ENCODE data around the gene ANKS4B. TPM values are rescaled to one million over a fixed set of nuclear protein-coding genes. Genes with fewer than 3 reads are reported as not detected.

ANKS4B gene
- total RNA-seq, 1 experiment from 2014 or later = 0.09 TPM

DNA sequence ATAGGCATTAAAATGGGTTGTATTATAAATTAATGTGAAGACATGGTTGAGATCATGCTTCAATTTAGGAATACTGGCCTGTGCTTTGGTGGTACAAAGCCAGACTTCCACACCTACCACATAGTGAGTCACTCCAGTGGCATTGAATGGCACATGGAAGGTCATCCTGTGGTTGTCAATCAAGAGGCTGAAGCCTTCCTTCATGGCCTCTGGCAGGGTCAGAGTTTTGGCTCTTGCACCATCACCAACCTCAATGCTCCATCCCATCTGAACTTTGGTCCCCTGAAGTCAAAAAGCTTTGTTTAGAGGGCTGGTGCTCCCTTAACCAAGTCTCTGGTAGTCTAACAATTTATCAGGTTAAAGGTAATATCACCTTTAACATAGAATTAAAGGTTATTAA, 28.2 kb upstream of the ANKS4B start:
- no peak overlapping the region for H2AK5ac ChIP-seq (ENCODE audit: insufficient read length, low read length)
- H2BK120ac ChIP-seq (ENCODE audit: low read depth, low read length, poor library complexity, severe bottlenecking) = no peak overlapping the region
- H3K9me3 Mint-ChIP-seq = no peaks in the 10 kb centered on the region
- no peaks in the 10 kb centered on the region for H3K27me3 ChIP-seq (ENCODE audit: insufficient read depth, low read length)
- no peaks in the 10 kb centered on the region for H3K9me3 ChIP-seq (ENCODE audit: control insufficient read depth, low read depth, low read length)
- DNase-seq = no peak
- H2BK12ac ChIP-seq (ENCODE audit: insufficient read length, low read depth, low read length) = no peak overlapping the region
- H3K9ac ChIP-seq (ENCODE audit: extremely low read depth, insufficient read length, low read length) = no peak overlapping the region
- H3K4me3 Mint-ChIP-seq = no peak overlapping the region
- H3K56ac ChIP-seq (ENCODE audit: insufficient read length, low read depth, low read length) = no peak overlapping the region
- TF ChIP-seq, protein P1, sequence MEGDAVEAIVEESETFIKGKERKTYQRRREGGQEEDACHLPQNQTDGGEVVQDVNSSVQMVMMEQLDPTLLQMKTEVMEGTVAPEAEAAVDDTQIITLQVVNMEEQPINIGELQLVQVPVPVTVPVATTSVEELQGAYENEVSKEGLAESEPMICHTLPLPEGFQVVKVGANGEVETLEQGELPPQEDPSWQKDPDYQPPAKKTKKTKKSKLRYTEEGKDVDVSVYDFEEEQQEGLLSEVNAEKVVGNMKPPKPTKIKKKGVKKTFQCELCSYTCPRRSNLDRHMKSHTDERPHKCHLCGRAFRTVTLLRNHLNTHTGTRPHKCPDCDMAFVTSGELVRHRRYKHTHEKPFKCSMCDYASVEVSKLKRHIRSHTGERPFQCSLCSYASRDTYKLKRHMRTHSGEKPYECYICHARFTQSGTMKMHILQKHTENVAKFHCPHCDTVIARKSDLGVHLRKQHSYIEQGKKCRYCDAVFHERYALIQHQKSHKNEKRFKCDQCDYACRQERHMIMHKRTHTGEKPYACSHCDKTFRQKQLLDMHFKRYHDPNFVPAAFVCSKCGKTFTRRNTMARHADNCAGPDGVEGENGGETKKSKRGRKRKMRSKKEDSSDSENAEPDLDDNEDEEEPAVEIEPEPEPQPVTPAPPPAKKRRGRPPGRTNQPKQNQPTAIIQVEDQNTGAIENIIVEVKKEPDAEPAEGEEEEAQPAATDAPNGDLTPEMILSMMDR (conservative IDR thresholded peaks at IDR 0.05) = no peak
- H4K8ac ChIP-seq (replicated peaks; ENCODE audit: insufficient read length, low read depth, low read length) = no peak overlapping the region
- no peaks in the 10 kb centered on the region for H3K4me1 ChIP-seq (ENCODE audit: insufficient read depth, low read length)
- no peak overlapping the region for H2BK15ac ChIP-seq (ENCODE audit: low read depth, low read length)
- no peak overlapping the region for H3K18ac ChIP-seq (ENCODE audit: insufficient read length, low read depth, low read length)
- no peak overlapping the region for H4K5ac ChIP-seq (ENCODE audit: insufficient read length, low read depth, low read length)
- no peak overlapping the region for H3K23ac ChIP-seq (ENCODE audit: insufficient read length, low read depth, low read length)
- H3K79me2 ChIP-seq (ENCODE audit: insufficient read depth, low read length) = no peaks in the 10 kb centered on the region
- no peak overlapping the region for H3K27ac Mint-ChIP-seq
- no peak overlapping the region for H2BK20ac ChIP-seq (ENCODE audit: low read depth, low read length, poor library complexity, severe bottlenecking)
- H4K91ac ChIP-seq (ENCODE audit: insufficient read length, low read depth, low read length) = no peak overlapping the region
- no peaks in the 10 kb centered on the region for H3K79me1 ChIP-seq (ENCODE audit: insufficient read depth, low read depth, low read length, poor library complexity, severe bottlenecking)
- H4K20me1 ChIP-seq (ENCODE audit: control insufficient read depth, insufficient read depth, insufficient read length) = no peaks in the 10 kb centered on the region
- no peak overlapping the region for H3K4me2 ChIP-seq (ENCODE audit: insufficient read depth, insufficient read length, low read length)
- H3K4ac ChIP-seq (ENCODE audit: low read depth, low read length) = no peak overlapping the region
- H2BK5ac ChIP-seq (ENCODE audit: insufficient read length, low read length) = no peak overlapping the region
- no peaks in the 10 kb centered on the region for H3K4me1 Mint-ChIP-seq
- H3K36me3 Mint-ChIP-seq (ENCODE audit: insufficient read depth in 1 of 3, low read depth in 3 of 3) = no peaks in the 10 kb centered on the region
- H2AFZ ChIP-seq (ENCODE audit: low read length) = no peak overlapping the region
- no peak overlapping the region for H3T11ph ChIP-seq (ENCODE audit: low read length)
- peaks cover 13% of the 10 kb centered on the region for H3K27me3 Mint-ChIP-seq (ENCODE audit: low read depth)
- no peaks in the 10 kb centered on the region for H3K23me2 ChIP-seq (ENCODE audit: insufficient read length, low read depth, low read length, poor library complexity, severe bottlenecking)
- H3K14ac ChIP-seq (ENCODE audit: insufficient read depth, low read length) = no peak overlapping the region
- no peak overlapping the region for H3K27ac ChIP-seq (ENCODE audit: insufficient read length, low read depth, low read length)
